MCF 10A (cell line): ENCODE measurements around the gene ME3. TPM values are rescaled to one million over a fixed set of nuclear protein-coding genes. Genes with fewer than 3 reads are reported as not detected.

Experiments used
- BruUV-seq: library from RNA; stranded (reverse); fragments of 400-500 nt; replicated peaks from 2 replicates; lab custom pipeline; 2021; lab: Mats Ljungman, UMichigan
- CTCF ChIA-PET: fragments of 300-600 bp; sonication (Branson Sonifier 250); formaldehyde crosslinking; extraction: SDS; loops from one replicate; lab custom pipeline; 2021; ENCODE audit warnings: antibody characterized with exemption, inconsistent platforms; lab: Yijun Ruan, JAX
- POLR2A ChIA-PET: fragments of 300-600, 350-650 bp; sonication (Branson Sonifier 250); formaldehyde crosslinking; extraction: SDS; loops from one replicate; lab custom pipeline; 2020; ENCODE audit warnings: antibody characterized with exemption, inconsistent platforms; lab: Yijun Ruan, JAX
- DNase-seq: peaks from one replicate; pipeline ENCODE4 v3.0.0-alpha.2; 2018; ENCODE audit not compliant: unreplicated experiment
- H3K27ac Mint-ChIP-seq: one replicate; pipeline ENCODE4 v1.8.0; 2022; ENCODE audit warnings: mild to moderate bottlenecking, low read depth, mixed read lengths; ENCODE audit not compliant: unreplicated experiment
- H3K27me3 Mint-ChIP-seq: one replicate; pipeline ENCODE4 v1.8.0; 2022; ENCODE audit warnings: mixed read lengths; ENCODE audit not compliant: insufficient read depth, unreplicated experiment
- H3K36me3 Mint-ChIP-seq: one replicate; pipeline ENCODE4 v1.8.0; 2022; ENCODE audit warnings: mild to moderate bottlenecking, moderate library complexity, mixed read lengths; ENCODE audit not compliant: insufficient read depth, unreplicated experiment
- H3K4me1 Mint-ChIP-seq: one replicate; pipeline ENCODE4 v1.8.0; 2022; ENCODE audit warnings: mixed read lengths; ENCODE audit not compliant: insufficient read depth, unreplicated experiment
- H3K4me3 Mint-ChIP-seq: one replicate; pipeline ENCODE4 v1.8.0; 2022; ENCODE audit warnings: mild to moderate bottlenecking, moderate library complexity, mixed read lengths; ENCODE audit not compliant: unreplicated experiment
- H3K9me3 Mint-ChIP-seq: one replicate; pipeline ENCODE4 v1.8.0; 2022; ENCODE audit warnings: mixed read lengths; ENCODE audit not compliant: unreplicated experiment
- CTCF ChIP-seq: fragments of 200-600 bp; IDR thresholded peaks from one replicate; pipeline ENCODE4 v1.8.0; 2022; ENCODE audit warnings: antibody characterized with exemption, mild to moderate bottlenecking; ENCODE audit not compliant: unreplicated experiment
- intact Hi-C: fragments of 100-400 bp; cut with micrococcal nuclease; formaldehyde crosslinking; loops from 2 replicates; pipeline ENCODE4 v1.14.1; 2022
- total RNA-seq: library from RNA; stranded (reverse); gene quantifications from 2 replicates; pipeline ENCODE4 v1.2.3, GENCODE V29; 2022

ME3 gene
- total RNA-seq, 1 experiment from 2014 or later = not detected

GRCh38 chr11:86491027-86491426, 181.4 kb downstream of the ME3 start:
- Mint-ChIP-seq H3K4me3 (no peak overlapping the region), H3K9me3 (no peaks in the 10 kb centered on the region), H3K4me1 (no peaks in the 10 kb centered on the region), H3K27me3 (no peaks in the 10 kb centered on the region), H3K27ac (no peak overlapping the region), H3K36me3 (peaks cover 6% of the 10 kb centered on the region)
- no TSS peak for BruUV-seq
- intact Hi-C loops = no loop called here
- DNase-seq = no peak
- ChIA-PET CTCF (interaction anchor here (1.1 kb wide), 1 partner anchor 9 kb away, joined by 3 read pairs; no protein-coding TSS in a partner anchor), POLR2A (interaction anchor here (0.7 kb wide), 1 partner anchor 313 kb away, joined by 4 read pairs; no protein-coding TSS in a partner anchor)
- TF ChIP-seq CTCF = no peak

GRCh38 chr11:86490582-86490981, 181.8 kb downstream of the ME3 start:
- POLR2A ChIA-PET = interaction anchor here (0.7 kb wide), 1 partner anchor 314 kb away, joined by 4 read pairs; no protein-coding TSS in a partner anchor
- intact Hi-C loops = no loop called here
- Mint-ChIP-seq H3K9me3 (no peaks in the 10 kb centered on the region), H3K27ac (no peak overlapping the region), H3K27me3 (no peaks in the 10 kb centered on the region), H3K36me3 (peaks cover 6% of the 10 kb centered on the region), H3K4me1 (peaks cover 3% of the 10 kb centered on the region), H3K4me3 (no peak overlapping the region)
- CTCF ChIA-PET = interaction anchor here (1.0 to 1.1 kb wide), 2 partner anchors 9 to 35 kb away, joined by 3 to 4 read pairs; no protein-coding TSS in a partner anchor
- DNase-seq = no peak
- no peak for TF ChIP-seq CTCF
- no TSS peak for BruUV-seq

GRCh38 chr11:86489442-86489841, 183.0 kb downstream of the ME3 start:
- intact Hi-C loops = no loop called here
- ChIA-PET POLR2A (interaction anchor here (0.6 kb wide), 1 partner anchor 339 kb away, joined by 3 read pairs; no protein-coding TSS in a partner anchor), CTCF (interaction anchor here (0.6 to 1.0 kb wide), 2 partner anchors 34 to 1144 kb away, joined by 3 to 4 read pairs; no protein-coding TSS in a partner anchor)
- H3K27me3 Mint-ChIP-seq = no peaks in the 10 kb centered on the region
- H3K36me3 Mint-ChIP-seq = peaks cover 6% of the 10 kb centered on the region
- H3K27ac Mint-ChIP-seq = no peak overlapping the region
- no peak for TF ChIP-seq CTCF
- H3K9me3 Mint-ChIP-seq = no peaks in the 10 kb centered on the region
- H3K4me3 Mint-ChIP-seq = no peak overlapping the region
- BruUV-seq = no TSS peak
- peaks cover 14% of the 10 kb centered on the region for H3K4me1 Mint-ChIP-seq
- no peak for DNase-seq

- ChIA-PET POLR2A (interaction anchor here (0.6 kb wide), 1 partner anchor 402 kb away, joined by 3 read pairs; no protein-coding TSS in a partner anchor), CTCF (interaction anchor here (0.8 kb wide), 1 partner anchor 120 kb away, joined by 5 read pairs; no protein-coding TSS in a partner anchor)
- H3K27ac Mint-ChIP-seq = no peak overlapping the region
- H3K27me3 Mint-ChIP-seq = no peaks in the 10 kb centered on the region
- TF ChIP-seq CTCF = no peak
- BruUV-seq = no TSS peak
- H3K4me3 Mint-ChIP-seq = no peak overlapping the region
- H3K36me3 Mint-ChIP-seq = peaks cover 6% of the 10 kb centered on the region
- intact Hi-C loops = no loop called here
- peaks cover 23% of the 10 kb centered on the region for H3K4me1 Mint-ChIP-seq
- no peaks in the 10 kb centered on the region for H3K9me3 Mint-ChIP-seq
- no peak for DNase-seq
Observed at GRCh38 chr11:86488553-86488952, 183.9 kb downstream of the ME3 start.
